GM19438 (cell line): ENCODE data around the gene SCLT1.

Experiments
- ATAC-seq: cut with Tn5 transposase; IDR thresholded peaks from one replicate; pipeline ENCODE4 v1.9.1; 2021; ENCODE audit warnings: low read depth; ENCODE audit not compliant: unreplicated experiment

The SCLT1 gene

GRCh38 chr4:128850252-128850651 is 243.1 kb downstream of the SCLT1 start:
- ATAC-seq, result no peak

- ATAC-seq, result no peak
These were observed 244.9 kb downstream of the SCLT1 start for GRCh38 chr4:128848461-128848860.

- ATAC-seq, result no peak
These were observed 246.1 kb downstream of the SCLT1 start for GRCh38 chr4:128847082-128847724.

GRCh38 chr4:128846063-128846462 is 247.3 kb downstream of the SCLT1 start:
- no peak for ATAC-seq

- ATAC-seq, result no peak
These were observed 248.4 kb downstream of the SCLT1 start for GRCh38 chr4:128844931-128845330.

- no peak for ATAC-seq
These were observed 251.9 kb downstream of the SCLT1 start for GRCh38 chr4:128841402-128841801.

GRCh38 chr4:128840711-128841318 is 252.5 kb downstream of the SCLT1 start:
- no peak for ATAC-seq

- ATAC-seq, result no peak
These were observed 255.7 kb downstream of the SCLT1 start for GRCh38 chr4:128837679-128838078.

GRCh38 chr4:128837198-128837597 is 256.1 kb downstream of the SCLT1 start:
- no peak for ATAC-seq

GRCh38 chr4:128835498-128836222 is 257.7 kb downstream of the SCLT1 start:
- no peak for ATAC-seq
